WI38 (cell line): Measurements from ENCODE around the gene SLC43A2.
"Not testable (repeated sequence)": the region's sequence is repeated elsewhere in the genome, so short reads cannot be mapped to it uniquely, and the experiment has no call there.

Experiments used
- H3K4me3 ChIP-seq: 2 replicates; pipeline ENCODE4 v1.5.1; 2011; ENCODE audit warnings: low read depth, mild to moderate bottlenecking, control low read depth, low read length
- CTCF ChIP-seq: IDR thresholded peaks from 2 replicates; pipeline ENCODE4 v1.5.1; 2012; ENCODE audit warnings: low read depth, mild to moderate bottlenecking, control low read depth, low read length

SLC43A2 gene

GRCh38 chr17:1573932-1574696, 54.5 kb downstream of the SLC43A2 start:
- H3K4me3 ChIP-seq, result no peak overlapping the region
- peak; percentile 94 for TF ChIP-seq CTCF

DNA sequence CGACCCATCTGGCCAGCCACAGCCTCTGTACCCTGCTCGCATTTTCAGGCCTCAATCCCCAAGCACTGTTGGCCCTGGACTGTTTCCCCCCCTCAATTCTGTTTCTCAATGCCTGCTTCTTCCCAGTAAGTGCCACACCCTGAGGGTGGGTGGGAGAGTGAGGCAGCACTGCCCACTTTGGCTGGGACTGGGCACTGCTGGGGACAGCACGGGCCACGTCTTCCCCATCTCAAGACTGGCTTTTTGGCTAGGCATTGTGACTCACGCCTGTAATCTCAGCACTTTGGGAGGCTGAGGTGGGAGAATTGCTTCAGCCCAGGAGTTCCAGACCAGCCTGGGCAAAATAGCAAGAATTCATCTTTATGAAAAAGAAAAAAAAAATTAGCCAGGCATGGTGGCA, 56.0 kb downstream of the SLC43A2 start:
- not testable (repeated sequence) for H3K4me3 ChIP-seq

- no peak overlapping the region for H3K4me3 ChIP-seq
- no peak for TF ChIP-seq CTCF
Measured at GRCh38 chr17:1571341-1571704, 57.3 kb downstream of the SLC43A2 start.

- no peak overlapping the region for H3K4me3 ChIP-seq
- TF ChIP-seq CTCF, result no peak
Measured at GRCh38 chr17:1568950-1569810, 59.5 kb downstream of the SLC43A2 start.

DNA sequence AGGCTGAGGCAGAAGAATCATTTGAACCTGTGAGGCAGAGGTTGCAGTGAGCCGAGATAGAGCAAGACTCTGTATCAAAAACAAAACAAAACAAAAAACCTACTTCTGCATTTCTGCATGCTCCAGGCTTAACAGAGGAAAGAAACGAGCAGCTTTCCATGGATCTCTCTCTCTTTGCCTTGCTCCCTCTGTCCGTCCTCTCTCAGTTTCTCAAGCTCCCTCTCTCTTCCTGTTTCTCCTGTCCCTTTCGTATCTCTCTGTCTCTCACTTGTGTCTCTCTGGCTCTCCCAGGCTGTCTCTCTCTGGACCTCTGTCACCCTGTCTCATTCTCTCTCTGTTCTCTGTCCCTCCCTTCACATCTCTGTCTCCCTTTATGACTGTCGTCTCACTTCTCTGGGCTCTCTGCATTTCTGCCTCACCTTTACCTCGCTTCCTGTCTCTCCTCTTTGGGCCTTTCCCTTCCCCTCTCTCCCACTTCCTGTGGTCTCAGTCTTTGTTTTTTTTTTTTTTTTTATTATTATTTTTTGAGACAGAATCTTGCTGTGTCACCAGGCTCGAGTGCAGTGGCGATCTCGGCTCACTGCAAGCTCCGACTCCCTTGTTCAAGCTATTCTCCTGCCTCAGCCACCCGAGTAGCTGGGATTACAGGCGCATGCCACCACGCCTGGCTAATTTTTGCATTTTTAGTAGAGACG, 62.0 kb downstream of the SLC43A2 start:
- no peak overlapping the region for H3K4me3 ChIP-seq

DNA sequence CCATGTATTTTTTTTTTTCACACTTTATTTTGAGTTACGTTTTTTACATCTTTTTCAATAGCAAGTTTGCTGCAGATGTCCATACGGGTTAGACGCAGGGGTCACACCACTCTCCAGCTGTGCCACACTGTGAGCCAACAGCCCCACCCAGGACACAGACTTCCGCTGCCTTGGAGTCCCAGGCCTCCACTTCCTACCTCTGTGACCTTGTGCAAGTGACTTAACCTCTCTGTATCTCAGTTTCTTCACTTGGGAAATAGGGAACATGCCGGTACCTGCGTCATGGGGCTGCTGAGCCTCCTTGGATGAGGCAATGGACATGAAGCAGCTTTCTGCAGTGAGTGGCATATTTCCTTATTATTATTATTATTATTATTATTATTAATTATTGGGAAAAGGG, 62.8 kb downstream of the SLC43A2 start:
- H3K4me3 ChIP-seq, result no peak overlapping the region
- TF ChIP-seq CTCF, result no peak

More for the DNA sequence above, 62.0 kb downstream of the SLC43A2 start:
- no peak for TF ChIP-seq CTCF

DNA sequence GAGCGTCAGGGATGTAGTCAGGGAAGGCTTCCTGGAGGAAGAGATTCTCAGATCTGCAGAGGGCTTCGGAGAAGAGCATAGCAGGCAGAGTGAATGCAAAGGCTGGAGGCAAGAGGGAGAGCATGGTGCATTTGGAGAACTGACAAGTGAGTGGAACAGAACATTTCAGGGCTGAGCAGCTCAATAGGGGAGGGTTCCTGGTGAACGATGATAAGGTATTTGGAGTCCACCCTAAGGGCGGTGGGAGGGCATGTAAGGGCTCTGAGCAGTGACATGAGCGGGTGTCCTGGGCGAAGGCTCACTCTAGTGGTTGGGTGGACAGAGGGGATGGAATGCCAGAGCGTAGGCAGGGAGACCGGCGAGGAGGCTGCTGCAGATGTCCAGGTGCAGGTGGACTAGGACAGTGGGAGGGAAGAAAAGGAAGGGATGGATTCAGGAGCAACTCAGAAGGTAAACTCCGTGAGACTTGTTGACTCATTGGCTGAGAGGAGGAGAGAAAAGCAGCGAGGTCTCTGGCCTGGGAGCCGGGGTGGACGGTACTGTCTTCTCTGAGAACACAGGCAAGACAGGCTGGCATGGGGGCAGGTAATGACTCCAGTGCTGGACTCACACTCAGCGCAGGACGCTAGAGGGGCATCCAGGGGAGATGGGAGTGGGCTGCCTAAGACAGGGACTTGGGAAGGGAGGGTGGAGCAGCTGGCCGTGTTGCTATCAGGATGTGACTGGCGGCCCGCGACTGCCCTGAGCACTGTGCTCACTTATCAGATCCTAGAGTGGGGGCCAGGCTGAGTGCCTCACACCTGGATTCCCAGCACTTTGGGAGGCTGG, 64.6 kb downstream of the SLC43A2 start:
- H3K4me3 ChIP-seq, result no peak overlapping the region
- no peak for TF ChIP-seq CTCF

DNA sequence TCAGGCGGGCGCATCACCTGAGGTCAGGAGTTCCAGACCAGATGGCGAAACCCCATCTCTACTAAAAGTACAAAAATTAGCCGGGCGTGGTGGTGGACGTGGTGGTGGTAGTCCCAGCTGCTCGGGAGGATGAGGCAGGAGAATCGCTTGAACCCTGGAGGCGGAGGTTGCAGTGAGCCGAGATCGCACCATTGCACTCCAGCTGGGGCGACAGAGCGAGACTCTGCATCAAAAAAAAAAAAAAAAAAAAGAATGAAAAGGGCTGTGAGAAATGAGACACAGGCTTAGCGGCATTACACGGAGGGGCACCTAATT, 65.2 kb downstream of the SLC43A2 start:
- H3K4me3 ChIP-seq, result not testable (repeated sequence)
